SU-DHL-6 (cell line): Measurements from ENCODE around the gene NME9.

ENCODE experiments used
- H2AFZ ChIP-seq: fragments of 200-600 bp; sonication (generic); 2 replicates; pipeline ENCODE4 v1.6.1; 2014; ENCODE audit warnings: low read depth, mild to moderate bottlenecking, moderate library complexity, mixed read lengths, antibody characterized with exemption, low read length; ENCODE audit not compliant: severe bottlenecking
- H3F3A ChIP-seq: fragments of 200-600 bp; shearing (Covaris generic); 2 replicates; pipeline ENCODE4 v1.6.0; 2016; ENCODE audit warnings: antibody characterized with exemption, mild to moderate bottlenecking; ENCODE audit not compliant: insufficient read depth
- H3K27ac ChIP-seq: fragments of 200-600 bp; sonication (generic); 2 replicates; pipeline ENCODE4 v1.5.1; 2016; ENCODE audit warnings: low read depth, mild to moderate bottlenecking, low read length, moderate library complexity, mixed read lengths
- H3K27me3 ChIP-seq: fragments of 200-600 bp; sonication (generic), shearing (Covaris generic); 2 replicates; pipeline ENCODE4 v1.6.0; 2014; ENCODE audit warnings: mild to moderate bottlenecking, low read length
- H3K36me3 ChIP-seq: fragments of 200-600 bp; sonication (generic); 2 replicates; pipeline ENCODE4 v1.6.1; 2014; ENCODE audit warnings: mild to moderate bottlenecking, low read length, mixed read lengths
- H3K4me2 ChIP-seq: fragments of 300-600, 200-600 bp; shearing (Covaris generic), sonication (generic); 2 replicates; pipeline ENCODE4 v1.6.0; 2014; ENCODE audit warnings: low read length, low read depth, mild to moderate bottlenecking; ENCODE audit not compliant: poor library complexity, severe bottlenecking
- H3K4me3 ChIP-seq: fragments of 200-600 bp; sonication (generic); 2 replicates; pipeline ENCODE4 v1.5.1; 2014; ENCODE audit warnings: antibody characterized with exemption, low read length, mild to moderate bottlenecking, mixed read lengths; ENCODE audit not compliant: insufficient read depth, poor library complexity, severe bottlenecking
- H3K79me2 ChIP-seq: fragments of 200-600 bp; sonication (generic); 2 replicates; pipeline ENCODE4 v1.6.1; 2014; ENCODE audit warnings: mild to moderate bottlenecking, low read length, moderate library complexity; ENCODE audit not compliant: insufficient read depth
- H3K9ac ChIP-seq: fragments of 200-600 bp; sonication (generic); 2 replicates; pipeline ENCODE4 v1.7.0; 2014; ENCODE audit warnings: mild to moderate bottlenecking, low read length
- H3K9me2 ChIP-seq: fragments of 200-600 bp; sonication (generic); replicated peaks from 2 replicates; pipeline ENCODE4 v1.6.1; 2014; ENCODE audit warnings: low read length; ENCODE audit not compliant: insufficient read depth
- H3K9me3 ChIP-seq: fragments of 200-600 bp; sonication (generic); 2 replicates; pipeline ENCODE4 v1.6.1; 2014; ENCODE audit warnings: low read length, mixed read lengths; ENCODE audit not compliant: insufficient read depth
- H4K20me1 ChIP-seq: fragments of 200-600 bp; sonication (generic); 2 replicates; pipeline ENCODE4 v1.6.1; 2014; ENCODE audit warnings: low read depth, mild to moderate bottlenecking, antibody characterized with exemption, low read length, moderate library complexity, mixed read lengths
- CTCF ChIP-seq: fragments of 200-600 bp; sonication (generic); IDR thresholded peaks from one replicate; pipeline ENCODE4 v1.5.1; 2017; ENCODE audit warnings: antibody characterized with exemption, mild to moderate bottlenecking, low read length, moderate library complexity; ENCODE audit not compliant: insufficient read depth, poor library complexity, severe bottlenecking
- EZH2phosphoT487 ChIP-seq: fragments of 200-600 bp; sonication (generic), shearing (Covaris generic); conservative IDR thresholded peaks from 2 replicates; pipeline ENCODE4 v1.6.1; 2018; ENCODE audit warnings: mild to moderate bottlenecking, antibody characterized with exemption, low read length, moderate library complexity, mixed read lengths

Gene NME9

GRCh38 chr3:138344754-138345153 lies 15.1 kb upstream of the NME9 start:
- Histone ChIP-seq H3K79me2 (no peaks in the 10 kb centered on the region), H3K27me3 (no peaks in the 10 kb centered on the region), H2AFZ (no peak overlapping the region), H3F3A (no peaks in the 10 kb centered on the region), H3K4me3 (no peak overlapping the region), H3K27ac (no peak overlapping the region), H4K20me1 (no peaks in the 10 kb centered on the region), H3K9ac (no peak overlapping the region), H3K36me3 (no peaks in the 10 kb centered on the region), H3K4me2 (no peak overlapping the region), H3K9me3 (no peaks in the 10 kb centered on the region), H3K9me2 (no peaks in the 10 kb centered on the region)
- TF ChIP-seq EZH2phosphoT487 (no peak), CTCF (no peak)

GRCh38 chr3:138340511-138340910 lies 10.9 kb upstream of the NME9 start:
- Histone ChIP-seq H3K79me2 (no peaks in the 10 kb centered on the region), H3K4me3 (no peak overlapping the region), H3K9me3 (no peaks in the 10 kb centered on the region), H3K27ac (no peak overlapping the region), H3K9ac (no peak overlapping the region), H2AFZ (no peak overlapping the region), H3K4me2 (no peak overlapping the region), H3K27me3 (no peaks in the 10 kb centered on the region), H3F3A (no peaks in the 10 kb centered on the region), H3K9me2 (no peaks in the 10 kb centered on the region), H4K20me1 (no peaks in the 10 kb centered on the region), H3K36me3 (no peaks in the 10 kb centered on the region)
- TF ChIP-seq CTCF (no peak), EZH2phosphoT487 (no peak)

GRCh38 chr3:138338811-138339210 lies 9.2 kb upstream of the NME9 start:
- H3K79me2 ChIP-seq, result no peaks in the 10 kb centered on the region
- H3K9ac ChIP-seq, result no peak overlapping the region
- H2AFZ ChIP-seq, result no peak overlapping the region
- no peak overlapping the region for H3K4me3 ChIP-seq
- no peaks in the 10 kb centered on the region for H3K9me3 ChIP-seq
- no peak overlapping the region for H3K4me2 ChIP-seq
- no peaks in the 10 kb centered on the region for H3K9me2 ChIP-seq
- no peaks in the 10 kb centered on the region for H3K27me3 ChIP-seq
- H4K20me1 ChIP-seq, result no peaks in the 10 kb centered on the region
- TF ChIP-seq EZH2phosphoT487 (no peak), CTCF (no peak)
- no peak overlapping the region for H3K27ac ChIP-seq
- H3F3A ChIP-seq, result no peaks in the 10 kb centered on the region
- no peaks in the 10 kb centered on the region for H3K36me3 ChIP-seq

GRCh38 chr3:138338244-138338643 lies 8.6 kb upstream of the NME9 start:
- Histone ChIP-seq H3K9me3 (no peaks in the 10 kb centered on the region), H3K9me2 (no peaks in the 10 kb centered on the region), H3F3A (no peaks in the 10 kb centered on the region), H3K4me3 (no peak overlapping the region), H2AFZ (no peak overlapping the region), H3K79me2 (no peaks in the 10 kb centered on the region), H3K4me2 (no peak overlapping the region), H3K27ac (no peak overlapping the region), H3K36me3 (no peaks in the 10 kb centered on the region), H3K27me3 (no peaks in the 10 kb centered on the region), H4K20me1 (no peaks in the 10 kb centered on the region), H3K9ac (no peak overlapping the region)
- TF ChIP-seq EZH2phosphoT487, result no peak
